Activated T-cell treated with anti-CD3 and anti-CD28 coated beads, Interleukin-2, amount 50 U/mL, for 72 hours (primary cell): Measurements from ENCODE around the gene GAL3ST2. TPM values are rescaled to one million over a fixed set of nuclear protein-coding genes. Genes with fewer than 3 reads are reported as not detected.

Experiments used
- ATAC-seq, 2 donors: fragments of 150-1000 bp; cut with Tn5 transposase; replicated peaks in 1 of 2; 2 replicates each; pipeline ENCODE4 v1.10.0; 2021; ENCODE audit warnings: moderate library complexity in 2 of 2, mild to moderate bottlenecking in 1 of 2
- DNase-seq, 2 donors: peaks; one replicate each; pipeline ENCODE4 v3.0.0; 2021 to 2022; ENCODE audit warnings: mixed read lengths in 1 of 2
- H3K27ac Mint-ChIP-seq: one replicate; pipeline ENCODE4 v1.8.0; 2022; ENCODE audit warnings: mild to moderate bottlenecking, moderate library complexity, mixed read lengths
- H3K27me3 Mint-ChIP-seq: one replicate; pipeline ENCODE4 v1.8.0; 2022; ENCODE audit warnings: low read depth, mixed read lengths
- H3K36me3 Mint-ChIP-seq, 2 donors: one replicate each; pipeline ENCODE4 v1.8.0; 2022; ENCODE audit warnings: mixed read lengths in 2 of 2, mild to moderate bottlenecking in 1 of 2; ENCODE audit not compliant: insufficient read depth in 2 of 2
- H3K4me1 Mint-ChIP-seq: one replicate; pipeline ENCODE4 v1.8.0; 2022; ENCODE audit warnings: low read depth, mixed read lengths
- H3K4me3 Mint-ChIP-seq, 2 donors: one replicate each; pipeline ENCODE4 v1.8.0; 2022; ENCODE audit warnings: mild to moderate bottlenecking in 2 of 2, mixed read lengths in 2 of 2, moderate library complexity in 2 of 2
- H3K9me3 Mint-ChIP-seq, 2 donors: one replicate each; pipeline ENCODE4 v1.8.0; 2022; ENCODE audit warnings: mixed read lengths in 2 of 2
- total RNA-seq, 2 donors: library from RNA; stranded (reverse); gene quantifications; one replicate each; pipeline ENCODE4 v1.2.3, GENCODE V29; 2022

The GAL3ST2 gene
- total RNA-seq, 2 donors from 2014 or later: 0.53 to 0.82 TPM

DNA sequence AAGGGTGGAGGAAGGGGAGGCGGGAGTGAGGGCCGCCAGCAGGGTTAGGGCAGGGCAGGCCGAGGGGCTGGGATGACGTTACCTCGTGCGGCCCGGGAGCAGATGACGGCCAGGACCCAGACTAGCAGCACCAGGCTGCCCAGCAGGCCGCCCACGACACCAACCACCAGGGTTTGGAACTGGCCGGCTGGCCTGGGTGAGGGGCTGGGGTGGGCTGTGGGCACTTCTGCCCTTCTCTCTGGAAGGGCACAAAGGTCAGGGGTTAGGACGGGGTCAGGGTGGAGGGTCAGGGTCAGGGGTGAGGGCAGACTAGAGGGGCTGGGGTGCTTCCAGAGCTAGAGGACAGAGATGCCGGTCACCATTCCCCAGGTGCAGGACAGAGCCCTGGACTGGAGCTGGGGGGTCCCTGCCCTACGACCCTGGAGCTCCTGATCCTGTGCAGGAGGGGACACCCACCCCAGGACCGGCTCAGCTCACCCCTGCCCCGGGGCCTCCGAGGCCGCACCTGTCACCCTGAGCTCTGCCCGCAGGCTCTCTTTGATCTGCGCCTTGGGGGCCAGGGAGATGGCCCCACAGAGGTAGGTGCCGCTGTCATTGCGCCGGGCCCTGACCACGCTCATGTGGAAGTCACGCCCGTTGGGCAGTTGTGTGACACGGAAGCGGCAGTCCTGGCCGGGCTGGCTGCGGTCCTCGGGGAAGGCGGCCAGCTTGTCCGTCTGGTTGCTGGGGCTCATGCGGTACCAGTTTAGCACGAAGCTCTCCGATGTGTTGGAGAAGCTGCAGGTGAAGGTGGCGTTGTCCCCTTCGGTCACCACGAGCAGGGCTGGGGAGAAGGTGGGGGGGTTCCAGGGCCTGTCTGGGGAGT lies 75.7 kb downstream of the GAL3ST2 start:
- H3K27me3 Mint-ChIP-seq: no peaks in the 10 kb centered on the region
- no peaks in the 10 kb centered on the region for H3K36me3 Mint-ChIP-seq
- no peak overlapping the region for H3K4me3 Mint-ChIP-seq
- H3K4me1 Mint-ChIP-seq: peaks cover 15% of the 10 kb centered on the region
- no peak overlapping the region for H3K27ac Mint-ChIP-seq
- peak in 1 of 2 donors; percentile 0 for DNase-seq
- no peaks in the 10 kb centered on the region for H3K9me3 Mint-ChIP-seq
- no peak for ATAC-seq

DNA sequence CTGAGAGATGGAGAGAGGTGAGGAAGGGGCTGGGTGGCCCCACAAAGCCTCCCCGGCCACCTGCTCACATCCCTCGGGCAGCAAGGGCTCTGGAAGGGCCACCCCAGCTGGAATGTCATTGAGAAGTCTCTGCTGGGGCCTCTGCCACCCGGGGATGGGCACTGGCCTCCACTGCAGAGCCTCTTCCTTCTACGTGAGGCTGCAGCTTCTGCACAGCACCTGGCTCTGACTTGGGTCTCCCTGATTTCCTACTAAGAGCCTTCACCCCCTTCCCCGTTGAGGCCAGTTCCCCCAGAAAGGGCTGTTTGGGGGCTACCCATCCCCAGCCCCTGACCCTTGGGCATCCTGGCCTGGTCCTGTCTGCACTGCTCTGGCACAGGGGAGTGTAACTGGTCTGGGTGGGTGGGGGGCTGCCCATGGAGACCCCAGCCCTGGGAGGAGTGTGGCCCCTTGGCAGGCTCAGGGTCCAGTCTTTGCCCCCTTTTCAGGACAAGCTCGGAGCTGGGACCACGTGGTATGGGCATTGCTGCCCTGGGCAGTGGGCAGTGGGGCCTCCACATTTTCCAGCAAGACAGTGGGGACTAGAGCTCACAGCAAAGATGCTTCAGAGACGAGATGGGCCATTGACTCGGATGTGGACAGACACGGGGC lies 76.5 kb downstream of the GAL3ST2 start:
- Mint-ChIP-seq H3K27ac (no peak overlapping the region), H3K27me3 (no peaks in the 10 kb centered on the region), H3K36me3 (no peaks in the 10 kb centered on the region), H3K4me3 (no peak overlapping the region), H3K4me1 (peaks cover 20% of the 10 kb centered on the region), H3K9me3 (no peaks in the 10 kb centered on the region)
- DNase-seq (peak in 1 of 2 donors; percentile 0), ATAC-seq (no peak)

Other genes starting within 250 kb of the GAL3ST2 start
- gene BOK, start 218.1 kb upstream of the GAL3ST2 start, total RNA-seq: under 1 TPM in 1 of 2 donors, not detected in 1; 0.10 TPM
- 10 to 100 TPM; 41.8 to 50.9 TPM for gene THAP4, start 139.7 kb upstream of the GAL3ST2 start, total RNA-seq
- 100 to 1,000 TPM in 1 of 2 donors, 10 to 100 TPM in 1; 97.9 to 109 TPM for gene ATG4B, start 139.1 kb upstream of the GAL3ST2 start, total RNA-seq
- gene DTYMK, start 90.0 kb upstream of the GAL3ST2 start, total RNA-seq: 10 to 100 TPM; 64.6 to 97.5 TPM
- gene ING5, start 74.8 kb upstream of the GAL3ST2 start, total RNA-seq: 10 to 100 TPM; 39.9 to 42.6 TPM
- 10 to 100 TPM; 24.0 to 25.8 TPM for gene D2HGDH, start 42.2 kb upstream of the GAL3ST2 start, total RNA-seq
- 1 to 10 TPM in 1 of 2 donors, under 1 TPM in 1; 0.37 to 1.4 TPM for gene NEU4, start 32.4 kb downstream of the GAL3ST2 start, total RNA-seq
- 10 to 100 TPM; 15.7 to 23.0 TPM for gene PDCD1, start 82.1 kb downstream of the GAL3ST2 start, total RNA-seq
- gene RTP5, start 92.9 kb downstream of the GAL3ST2 start, total RNA-seq: under 1 TPM; 0.12 to 0.56 TPM